Measurements from ENCODE around the gene TMEM271.
"Not testable (repeated sequence)": the region's sequence is repeated elsewhere in the genome, so short reads cannot be mapped to it uniquely, and the experiment has no call there.

TMEM271 gene

DNA sequence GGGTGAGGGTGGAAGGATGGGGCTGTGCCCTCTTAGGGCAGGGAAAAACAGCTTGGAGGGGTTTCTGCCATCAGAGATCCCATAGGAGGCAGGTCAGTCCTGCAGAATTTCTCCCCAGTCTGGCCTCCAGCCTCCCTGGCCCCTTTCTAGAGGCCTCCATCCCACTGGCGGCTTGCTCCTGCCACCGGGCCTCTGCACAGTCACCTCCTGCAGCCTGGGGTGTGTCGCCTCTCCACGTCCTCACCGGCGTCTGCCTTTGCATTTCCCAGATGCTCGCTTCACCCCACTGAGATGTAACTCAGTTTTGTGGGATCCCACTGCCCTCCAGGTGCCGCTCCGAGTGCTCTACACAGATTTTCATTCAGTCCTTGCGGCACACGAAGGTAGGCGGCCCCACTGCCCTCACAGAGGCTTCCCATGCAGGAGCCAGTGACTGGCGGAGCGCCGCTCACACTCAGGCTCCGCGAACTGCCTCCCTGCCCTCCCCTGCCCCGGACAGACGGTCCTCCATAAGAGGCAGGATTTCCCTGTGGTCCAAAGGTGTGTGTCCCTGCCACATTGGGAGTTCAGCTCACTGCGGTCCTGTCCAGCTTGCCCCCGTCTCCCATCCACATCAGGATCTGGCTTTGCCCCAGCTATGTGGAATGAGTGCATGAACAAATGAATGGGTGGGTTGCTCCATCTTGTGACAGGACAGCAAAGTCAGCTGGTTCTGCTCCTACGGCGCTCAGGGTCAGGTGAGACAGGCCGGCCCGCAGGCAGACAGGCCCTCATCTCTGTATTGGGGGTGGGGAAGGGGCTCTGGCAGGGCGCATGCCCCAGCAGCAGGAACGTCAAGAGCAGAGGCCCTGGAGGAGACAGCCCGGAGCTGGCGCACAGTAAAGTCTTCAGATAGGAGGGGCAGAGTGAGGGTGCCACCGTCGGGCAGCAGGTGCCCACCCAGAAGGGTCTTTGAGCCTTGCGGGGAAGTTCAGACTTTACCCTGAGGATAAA lies 2.7 kb upstream of the TMEM271 start:
- DNase-seq, result no peak

DNA sequence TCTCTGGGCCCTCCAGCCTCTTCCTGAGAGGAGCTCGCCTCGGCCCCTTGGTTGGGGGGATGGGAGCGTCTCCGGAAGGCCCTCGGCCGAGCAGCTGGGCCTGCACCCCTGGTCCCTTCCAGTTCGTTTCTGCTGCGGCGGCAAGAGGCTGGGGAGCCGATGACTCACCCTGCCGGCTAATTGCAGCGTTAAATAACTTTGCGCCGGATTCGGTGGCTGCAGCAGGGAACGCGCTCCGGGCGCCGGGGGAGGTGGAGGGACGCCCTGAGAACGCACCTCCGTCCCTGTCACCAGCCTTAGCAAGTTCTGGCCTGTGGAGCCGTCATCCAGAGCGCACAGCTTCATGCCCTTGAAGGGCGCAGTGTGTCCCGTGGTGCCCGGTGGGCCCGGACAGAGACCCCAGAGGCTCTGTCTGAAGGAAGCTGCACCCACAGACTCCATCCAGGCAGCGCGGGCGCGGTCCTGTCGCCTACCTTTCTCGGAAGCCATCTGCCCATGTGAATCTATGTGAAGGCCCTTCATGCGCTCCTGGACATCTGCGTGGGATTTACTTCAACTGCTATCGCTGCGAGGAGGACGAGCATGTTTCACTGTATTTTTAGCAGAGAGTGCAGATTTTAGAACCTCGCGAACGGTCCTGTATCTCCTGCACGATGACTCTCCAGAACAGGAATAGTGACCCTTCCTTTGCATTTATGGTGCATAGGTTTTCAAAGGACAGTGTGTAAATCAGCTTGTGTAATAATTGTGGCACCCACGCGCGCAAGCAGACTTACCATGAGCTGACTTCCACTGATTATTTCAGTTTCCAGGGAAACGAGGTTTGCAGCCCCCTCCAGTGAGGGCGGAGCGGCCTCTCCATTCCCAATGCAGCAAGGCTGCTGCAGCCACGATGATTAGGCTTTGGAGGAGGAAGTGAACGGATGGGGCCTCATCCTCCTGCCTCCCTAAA lies 1.7 kb upstream of the TMEM271 start:
- no peak for DNase-seq

DNA sequence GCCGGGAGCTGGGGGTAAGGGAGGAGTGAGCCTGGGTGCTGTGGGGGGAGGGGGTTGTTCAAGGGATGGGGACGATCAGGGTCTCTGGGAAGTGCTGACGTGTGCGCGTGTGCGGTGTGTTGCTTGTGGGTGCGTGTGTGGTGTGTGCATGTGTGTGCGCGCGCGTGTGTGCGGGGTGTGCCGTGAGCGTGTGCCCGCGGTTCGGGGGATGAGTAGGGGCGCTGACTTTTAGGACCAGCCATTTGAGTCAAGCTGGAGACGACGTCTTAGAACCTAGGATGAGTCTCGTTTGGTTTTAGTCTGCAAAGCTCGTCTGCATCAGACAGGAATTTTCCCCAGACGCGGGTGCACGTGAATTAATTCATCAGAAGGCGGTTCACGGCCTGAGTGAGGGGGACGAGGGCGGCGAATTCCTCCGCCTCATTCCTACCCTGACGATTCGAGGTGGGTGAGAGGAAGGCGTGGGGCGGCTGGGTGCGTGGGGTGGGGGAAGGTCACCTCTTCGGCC lies 950 bp upstream of the TMEM271 start:
- DNase-seq, result no peak

DNA sequence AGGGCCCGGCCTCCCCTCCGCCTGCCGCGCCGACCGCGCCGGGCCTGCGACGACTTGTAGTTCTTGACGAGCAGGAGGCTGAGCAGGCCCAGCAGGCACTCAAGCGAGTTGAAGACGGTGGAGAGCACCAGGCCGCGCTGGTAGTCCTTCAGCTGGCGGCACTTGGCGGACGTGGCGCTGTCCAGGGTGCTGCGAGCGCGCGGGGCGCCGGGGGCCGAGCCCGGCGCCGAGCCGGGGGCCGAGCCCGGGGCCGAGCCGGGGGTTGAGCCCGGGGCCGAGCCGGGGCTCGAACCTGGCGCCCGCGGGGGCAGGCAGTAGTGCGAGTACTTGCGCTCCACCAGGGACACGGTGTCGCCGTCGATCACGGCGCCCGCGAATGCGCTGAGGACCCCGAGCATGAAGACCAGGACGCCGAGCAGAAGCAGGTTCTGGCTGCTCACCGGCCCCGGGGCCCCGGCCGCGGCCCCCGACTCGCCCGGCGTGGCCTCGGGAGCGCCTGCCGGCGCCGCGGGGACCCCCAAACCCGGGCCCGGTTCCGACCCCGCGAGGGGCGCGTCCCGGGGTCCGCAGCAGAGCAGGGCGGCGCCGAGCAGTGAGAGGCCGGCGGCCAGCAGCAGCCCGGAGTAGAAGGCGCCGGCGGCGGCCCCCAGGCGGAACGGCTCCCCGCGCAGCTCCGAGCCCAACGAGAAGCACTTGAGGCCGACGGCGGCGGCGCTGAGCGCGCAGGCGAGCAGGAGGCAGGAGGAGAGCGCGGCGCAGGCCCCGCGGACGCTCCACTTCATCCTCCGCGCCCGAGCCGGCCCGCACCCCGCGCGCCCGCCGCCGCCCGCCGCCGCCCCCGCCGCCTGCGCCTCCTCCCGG lies 584 bp downstream of the TMEM271 start:
- no peak for DNase-seq

DNA sequence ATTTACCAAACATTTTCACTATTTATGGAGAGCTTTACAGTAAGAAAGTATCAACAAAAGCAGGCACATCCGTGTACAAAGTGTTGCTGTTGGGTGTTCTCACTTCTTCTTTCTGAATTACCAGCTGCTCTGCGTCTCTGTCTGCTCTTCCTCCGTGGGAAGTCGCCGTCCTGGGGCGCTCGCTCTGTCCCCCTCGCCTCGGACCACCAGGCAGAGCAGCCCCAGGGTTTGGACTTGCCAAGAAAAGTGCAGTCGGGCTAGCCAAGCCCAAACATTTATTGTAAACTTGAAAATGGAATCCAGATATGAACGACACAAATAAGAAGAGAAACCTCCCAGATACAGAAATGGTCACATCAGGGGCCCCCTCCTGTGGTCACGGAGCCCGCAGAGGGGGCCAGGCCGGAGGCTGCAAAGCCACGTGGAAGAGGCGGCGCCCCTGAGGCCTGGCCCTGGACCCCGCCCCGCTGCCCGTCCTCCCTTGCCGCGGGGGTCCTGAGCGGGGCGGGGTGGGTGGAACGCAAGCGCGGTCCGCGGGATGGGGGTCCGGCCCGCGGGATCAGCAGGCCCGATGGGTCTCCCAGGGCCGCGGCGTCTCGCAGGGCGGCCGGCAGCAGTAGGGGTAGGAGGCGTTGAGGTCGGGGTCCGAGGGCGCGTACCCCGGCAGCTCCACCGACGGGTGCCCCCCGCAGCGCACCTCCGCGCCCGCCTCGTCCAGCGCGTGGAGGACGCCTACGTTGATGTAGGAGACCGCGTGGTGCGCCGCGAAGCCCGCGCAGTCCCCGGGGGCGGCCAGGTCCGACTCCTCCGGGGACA lies 1.5 kb downstream of the TMEM271 start:
- no peak for DNase-seq

DNA sequence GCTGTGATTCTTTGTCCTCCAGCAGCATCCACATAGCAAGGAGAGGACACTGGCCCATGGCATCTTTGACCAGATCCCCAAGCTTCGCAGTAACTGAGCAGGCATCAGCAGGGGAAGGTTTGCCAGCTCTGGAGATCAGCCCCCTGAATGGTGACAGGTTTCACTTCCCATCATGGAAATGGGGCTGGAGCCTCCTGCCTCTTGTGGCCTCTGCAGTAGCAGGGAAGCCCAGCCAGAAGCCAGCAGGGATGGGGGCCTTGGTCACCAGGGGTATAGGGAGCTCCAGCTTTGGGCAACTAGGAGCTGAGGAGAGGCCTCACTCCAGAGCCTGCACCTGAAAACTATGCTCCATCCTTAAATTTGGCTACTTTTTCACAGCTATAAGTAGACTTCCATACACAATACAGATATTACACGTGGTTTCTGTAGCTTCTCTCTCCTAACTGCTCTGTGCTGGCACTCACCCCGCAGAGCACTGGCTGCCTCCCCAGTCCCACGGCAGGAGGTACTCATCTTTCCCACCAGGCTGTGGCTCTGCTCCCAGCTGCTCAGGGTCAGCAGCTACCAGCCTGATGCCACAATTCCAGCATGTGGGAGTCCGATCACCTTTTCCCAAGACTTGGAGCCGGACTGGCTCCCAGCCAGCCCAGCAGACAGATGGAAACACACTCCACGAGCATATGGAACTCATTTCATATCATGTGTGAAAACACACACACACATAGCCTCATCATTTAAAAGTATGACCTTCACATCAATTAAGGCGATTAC lies 2.8 kb downstream of the TMEM271 start:
- DNase-seq, result no peak

DNA sequence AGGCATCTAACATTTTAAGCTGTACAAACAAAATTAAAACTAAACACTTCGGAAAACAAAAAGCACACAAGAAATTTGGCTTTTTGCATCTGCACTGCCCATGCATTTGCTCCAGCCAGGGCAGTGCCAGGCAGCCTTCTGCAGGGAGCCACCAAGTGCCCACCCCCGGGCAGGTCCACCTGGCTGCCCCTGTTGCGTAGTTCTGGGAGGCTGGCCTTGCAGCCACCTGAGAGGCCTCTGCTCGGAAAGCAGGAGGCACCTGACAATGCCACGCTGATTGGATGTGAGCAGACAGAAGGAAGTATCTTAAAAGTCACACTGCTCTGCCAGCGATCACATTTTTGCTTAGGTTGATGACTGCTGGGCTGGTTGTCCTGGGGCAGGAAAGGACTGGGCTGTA lies 3.5 kb downstream of the TMEM271 start:
- DNase-seq, result no peak

DNA sequence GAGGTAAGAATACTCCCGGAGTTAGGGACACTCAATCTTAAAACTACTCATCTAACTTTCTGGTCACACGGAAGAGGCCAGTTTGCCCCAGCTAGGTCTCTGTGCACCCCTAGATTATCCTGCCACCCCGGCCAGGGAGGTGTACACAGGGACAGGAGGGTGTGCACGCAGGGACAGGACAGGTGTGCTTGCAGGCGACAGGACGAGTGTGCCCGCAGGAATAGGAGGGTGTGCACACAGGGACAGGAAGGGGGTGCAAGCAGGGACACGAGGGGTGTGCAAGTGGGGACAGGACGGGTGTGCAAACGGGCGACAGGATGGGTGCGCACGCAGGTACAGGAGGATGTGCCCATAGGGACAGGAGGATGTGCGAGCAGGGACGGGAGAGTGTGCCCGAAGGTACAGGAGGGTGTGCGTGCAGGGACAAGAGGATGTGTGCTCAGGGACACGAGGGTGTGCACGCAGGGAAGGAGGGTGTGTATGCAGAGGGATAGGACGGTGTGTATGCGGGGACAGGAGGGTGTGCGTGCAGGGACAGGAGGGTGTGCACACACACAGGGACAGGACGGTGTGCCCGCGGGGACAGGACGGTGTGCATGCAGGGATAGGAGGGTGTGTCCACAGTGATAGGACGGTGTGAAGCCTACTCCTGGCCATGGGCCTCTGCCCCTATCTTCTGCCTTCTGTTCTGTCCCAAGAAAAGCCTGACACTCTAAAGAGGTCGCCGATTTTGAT lies 4.1 kb downstream of the TMEM271 start:
- no peak for DNase-seq

DNA sequence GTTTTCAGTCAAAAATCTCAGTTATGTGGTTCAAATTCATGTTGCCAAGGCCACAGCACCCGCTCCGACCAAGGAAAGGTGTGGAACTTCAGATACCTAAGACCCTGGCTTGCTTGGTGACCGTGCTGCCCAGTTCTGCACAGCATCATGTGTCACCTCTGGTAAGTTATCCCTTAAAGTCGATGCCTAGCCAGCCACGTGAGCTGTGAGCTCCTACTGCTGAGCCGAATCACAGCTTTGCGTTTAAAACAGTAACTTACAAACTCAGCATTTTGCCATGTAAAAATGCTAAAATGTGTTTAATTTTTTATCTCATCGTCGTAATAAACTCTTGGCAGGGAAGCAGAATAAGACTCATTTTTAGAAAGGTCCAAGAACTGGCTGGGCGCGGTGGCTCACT lies 5.3 kb downstream of the TMEM271 start:
- no peak for DNase-seq

DNA sequence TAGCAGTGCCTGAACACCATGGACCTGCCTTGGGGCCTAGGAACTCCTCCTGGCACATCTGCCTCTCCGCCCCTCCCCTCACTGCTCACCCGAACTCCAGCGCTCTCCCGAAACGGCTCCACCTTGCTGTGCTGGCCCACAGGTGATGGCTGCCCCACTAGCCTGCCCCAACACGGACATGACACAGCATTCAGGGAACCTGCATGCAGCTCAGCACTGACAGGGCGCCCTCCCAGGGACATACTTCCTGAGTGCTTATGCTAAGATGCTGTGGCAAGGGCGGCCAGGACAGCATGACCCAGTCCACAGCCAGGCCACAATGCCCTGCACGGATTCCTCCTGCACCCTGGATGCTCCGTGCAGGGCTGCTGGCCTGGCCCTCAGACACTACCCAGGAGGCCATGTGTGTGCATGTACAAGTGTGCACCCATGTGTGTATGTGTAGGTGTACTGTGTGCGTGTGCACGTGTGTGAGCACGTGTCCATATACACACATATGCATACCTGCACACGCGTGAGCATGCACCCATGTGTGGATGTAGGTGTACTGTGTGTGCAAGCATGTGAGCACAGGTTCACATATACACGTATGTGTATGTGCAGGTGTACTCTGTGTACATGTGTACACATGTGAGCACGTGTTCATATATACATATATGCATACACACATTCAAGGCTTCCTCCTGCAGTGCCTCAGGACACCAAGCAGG lies 6.0 kb downstream of the TMEM271 start:
- DNase-seq, result no peak

DNA sequence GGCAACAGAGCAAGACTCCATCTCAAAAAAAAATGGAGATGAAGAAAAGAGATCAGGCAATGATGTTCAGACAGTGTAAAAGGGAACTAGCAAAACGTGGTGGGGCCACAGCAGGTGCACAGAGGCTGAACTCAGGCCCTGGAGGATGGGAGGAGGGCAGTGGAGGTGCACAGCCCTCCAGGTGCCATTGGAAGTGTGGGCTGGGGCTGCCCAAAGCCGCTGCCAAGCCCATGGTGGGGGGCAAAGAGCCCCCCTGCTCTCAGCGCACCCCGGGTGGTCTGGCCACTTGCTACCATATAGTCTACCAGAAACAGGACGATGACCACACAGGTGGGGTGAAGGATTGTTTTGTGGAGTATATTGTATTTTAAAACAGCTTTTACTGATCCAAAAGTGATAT lies 7.1 kb downstream of the TMEM271 start:
- DNase-seq, result no peak

DNA sequence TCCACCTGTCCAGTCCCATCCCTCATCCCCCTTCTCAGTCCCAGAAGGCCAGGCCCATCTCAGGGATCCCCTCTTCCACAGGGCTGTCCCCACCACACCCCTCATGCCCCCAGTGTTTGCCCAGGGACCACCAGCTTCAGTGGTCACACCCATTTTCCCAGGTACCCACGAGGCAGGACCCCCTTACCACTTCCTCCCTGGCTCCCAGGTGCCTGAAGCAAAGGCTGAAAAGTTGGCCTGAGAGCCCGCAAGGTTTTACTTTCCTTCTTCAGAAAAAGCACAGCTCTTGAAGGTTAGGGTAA lies 7.8 kb downstream of the TMEM271 start:
- no peak for DNase-seq

DNA sequence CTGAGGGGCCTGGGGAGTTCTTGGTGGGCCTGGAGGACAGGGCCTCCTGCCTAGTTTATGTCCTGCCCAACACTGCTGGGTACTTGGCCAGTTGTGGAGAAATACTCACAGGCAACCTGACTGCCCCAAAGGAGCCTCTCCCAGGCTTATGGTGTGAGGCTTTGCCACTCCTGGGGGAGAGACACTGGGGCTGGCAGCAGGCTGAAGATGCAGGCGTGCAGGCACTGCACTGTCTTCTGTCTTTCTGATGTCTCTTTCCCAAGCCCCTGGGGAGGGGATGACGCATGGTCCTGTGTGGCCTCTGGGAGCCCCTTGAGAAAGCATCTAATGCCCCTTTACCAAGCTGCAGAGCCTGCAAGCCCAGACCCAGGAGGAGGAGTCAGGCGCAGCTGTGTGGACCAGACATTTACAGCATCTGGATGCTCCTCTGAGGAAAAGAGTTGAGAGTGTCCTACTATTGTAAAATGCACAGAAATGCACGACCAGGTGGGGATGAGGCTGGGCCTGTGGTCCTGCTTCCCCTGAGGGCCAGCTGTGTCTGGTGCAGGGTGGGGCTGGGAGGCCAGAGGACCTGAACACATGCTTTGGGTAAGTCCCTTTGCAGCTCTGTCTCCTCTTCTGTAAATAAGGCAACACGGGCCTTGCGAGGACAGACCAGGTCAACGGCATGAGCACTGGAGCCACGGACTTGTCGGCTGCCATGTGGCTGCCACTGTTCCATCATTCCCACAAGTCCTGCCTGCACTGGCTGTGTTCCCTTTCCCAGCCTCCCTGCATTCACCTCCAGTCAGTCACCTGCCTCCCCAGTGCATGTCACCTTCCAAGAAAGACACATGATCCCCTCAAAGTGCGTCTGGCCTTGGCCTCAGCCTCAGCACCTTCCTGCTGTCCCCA lies 8.4 kb downstream of the TMEM271 start:
- DNase-seq, result no peak

DNA sequence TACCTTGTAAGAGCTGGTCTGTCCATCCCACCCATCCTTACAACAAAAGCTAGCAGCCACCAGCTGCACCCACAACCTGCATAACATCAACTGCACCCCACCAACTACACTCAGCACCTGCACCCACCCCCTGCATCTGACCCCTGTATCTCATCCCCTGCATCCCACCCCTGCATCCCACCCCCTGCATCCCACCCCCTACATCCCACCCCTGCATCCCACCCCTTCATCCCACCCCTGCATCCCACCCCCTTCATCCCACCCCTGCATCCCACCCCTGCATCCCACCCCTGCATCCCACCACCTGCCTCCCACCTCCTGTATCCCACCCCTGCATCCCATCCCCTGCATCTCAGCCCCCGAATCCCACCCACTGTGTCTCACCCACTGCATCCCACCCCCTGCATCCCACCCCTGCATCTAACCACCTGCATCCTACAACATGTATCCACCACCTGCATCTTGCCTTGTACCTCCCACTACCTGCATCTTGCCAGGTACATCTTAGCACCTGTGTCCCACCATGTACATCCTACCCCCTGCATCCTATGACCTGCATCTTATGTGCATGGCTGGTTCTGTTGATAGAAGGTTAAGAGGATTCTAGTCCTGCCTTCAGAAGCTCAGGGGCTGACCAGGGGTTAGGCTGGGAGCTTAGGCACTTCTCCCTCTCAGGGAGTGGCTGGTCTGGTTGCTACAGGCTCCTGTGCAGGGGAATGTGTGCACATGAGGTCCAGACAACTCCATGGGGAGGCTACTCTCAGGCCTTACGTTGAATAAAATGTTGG lies 9.4 kb downstream of the TMEM271 start:
- DNase-seq, result no peak

DNA sequence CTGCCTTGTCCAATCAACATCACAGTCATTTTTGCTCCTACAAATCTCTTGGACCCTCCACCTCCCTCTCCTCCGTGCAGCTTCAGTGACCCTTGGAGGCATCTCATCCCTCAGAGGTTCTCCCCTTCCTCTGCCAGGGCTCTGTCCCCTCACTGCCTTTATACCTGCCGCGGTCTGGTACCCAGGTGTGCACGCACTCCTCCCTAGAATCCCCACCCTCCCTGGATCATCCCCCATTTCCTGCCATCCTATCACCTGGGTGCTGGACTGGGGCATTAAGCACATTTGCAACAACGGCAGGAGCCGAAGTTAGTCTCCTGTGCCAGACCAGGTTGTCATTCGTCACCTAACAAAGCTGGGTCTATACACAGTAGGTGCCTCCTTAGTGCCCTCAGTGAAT lies 10.1 kb downstream of the TMEM271 start:
- no peak for DNase-seq

DNA sequence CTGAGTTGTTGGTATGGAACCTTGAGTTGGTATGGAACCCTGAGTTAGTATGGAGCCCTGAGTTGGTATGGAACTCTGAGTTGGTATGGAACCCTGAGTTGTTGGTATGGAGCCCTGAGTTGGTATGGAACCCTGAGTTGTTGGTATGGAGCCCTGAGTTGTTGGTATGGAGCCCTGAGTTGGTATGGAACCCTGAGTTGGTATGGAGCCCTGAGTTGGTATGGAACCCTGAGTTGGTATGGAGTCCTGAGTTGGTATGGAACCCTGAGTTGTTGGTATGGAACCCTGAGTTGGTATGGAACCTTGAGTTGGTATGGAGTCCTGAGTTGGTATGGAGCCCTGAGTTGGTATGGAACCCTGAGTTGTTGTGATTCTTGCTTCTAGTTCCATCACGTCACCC lies 10.5 kb downstream of the TMEM271 start:
- DNase-seq, result not testable (repeated sequence)

DNA sequence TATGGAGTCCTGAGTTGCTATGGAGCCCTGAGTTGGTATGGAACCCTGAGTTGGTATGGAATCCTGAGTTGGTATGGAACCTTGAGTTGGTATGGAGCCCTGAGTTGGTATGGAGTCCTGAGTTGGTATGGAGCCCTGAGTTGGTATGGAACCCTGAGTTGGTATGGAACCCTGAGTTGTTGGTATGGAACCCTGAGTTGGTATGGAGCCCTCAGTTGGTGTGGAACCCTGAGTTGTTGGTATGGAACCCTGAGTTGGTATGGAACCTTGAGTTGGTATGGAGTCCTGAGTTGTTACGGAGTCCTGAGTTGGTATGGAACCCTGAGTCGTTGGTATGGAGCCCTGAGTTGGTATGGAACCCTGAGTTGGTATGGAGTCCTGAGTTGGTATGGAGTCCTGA lies 13.6 kb downstream of the TMEM271 start:
- DNase-seq, result not testable (repeated sequence)

DNA sequence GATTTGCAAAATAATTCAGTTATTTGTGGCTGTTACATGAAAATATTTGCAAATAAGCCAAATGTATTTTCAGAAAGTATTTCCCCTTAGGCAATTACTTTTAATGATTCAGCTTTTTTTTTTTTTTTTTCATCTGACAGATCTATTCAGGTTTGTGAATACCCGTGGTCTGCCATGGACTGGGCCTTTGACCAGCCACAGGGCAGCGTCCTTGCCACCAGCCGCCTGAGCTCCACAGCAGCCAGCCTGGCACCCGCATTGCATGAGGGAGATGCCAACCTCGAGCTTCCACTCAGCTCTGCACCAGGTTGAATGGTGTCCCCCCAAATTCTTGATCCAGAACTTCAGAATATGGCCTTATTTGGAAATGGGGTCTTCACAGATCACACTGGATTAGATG lies 14.7 kb downstream of the TMEM271 start:
- peak; percentile 28 for DNase-seq

Data from NCI-H1048 (cell line).